ENCODE results near the gene NFATC2IP. TPM values are rescaled to one million over a fixed set of nuclear protein-coding genes. Genes with fewer than 3 reads are reported as not detected.

NFATC2IP gene
- total and polyA plus RNA-seq, 2 of the 13 experiments (the other 11 are each of a cell fraction or from before 2014, with no cell fraction given), result 32.1 to 48.5 TPM

DNA sequence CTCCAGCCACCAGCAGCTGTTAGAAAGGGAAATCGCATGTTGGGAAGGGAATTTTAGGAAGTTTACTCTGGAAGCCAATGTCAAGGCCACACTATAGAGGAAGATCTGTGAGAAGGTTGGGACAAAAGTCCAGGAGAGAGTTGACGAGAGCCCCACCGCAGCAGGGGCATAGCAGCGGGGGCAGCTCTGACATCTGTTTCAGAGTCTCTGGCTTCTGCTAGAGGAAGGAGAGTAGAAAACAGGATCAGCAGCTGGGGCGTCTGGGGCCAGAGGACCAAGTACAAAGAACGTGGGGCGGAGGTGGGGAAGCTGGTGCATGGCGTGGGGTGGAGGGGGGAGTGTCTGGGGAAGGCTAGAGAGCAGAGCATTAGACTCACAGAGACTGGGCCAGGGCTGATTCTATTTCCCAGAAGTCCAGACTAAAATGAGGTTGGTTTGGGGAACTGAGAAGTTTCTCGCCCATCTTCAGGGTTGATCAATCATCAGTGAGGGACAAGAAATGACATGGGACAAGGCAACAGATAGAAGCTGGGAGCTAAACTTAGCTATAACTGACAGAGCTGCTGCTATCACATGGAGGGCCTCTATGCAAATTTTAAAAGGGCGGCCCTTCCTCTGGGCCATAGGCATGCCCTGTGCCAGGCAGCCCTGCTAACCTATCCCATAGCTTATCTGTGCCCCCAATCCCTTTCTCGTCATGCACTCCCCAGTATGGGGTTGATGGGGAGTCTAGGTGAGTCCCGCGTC lies 26.9 kb upstream of the NFATC2IP start (continued):
- TF ChIP-seq ELK4 (CRISPR knock-in tag; IDR thresholded peaks at IDR 0.05; ENCODE audit: borderline replicate concordance) (no peak), ZNF274 (CRISPR knock-in tag; IDR thresholded peaks at IDR 0.05) (no peak), CCDC6 (CRISPR knock-in tag; IDR thresholded peaks at IDR 0.05) (no peak), KMT2A (CRISPR knock-in tag; IDR thresholded peaks at IDR 0.05) (no peak), PCBP1 (IDR thresholded peaks at IDR 0.05; ENCODE audit: borderline replicate concordance, low read depth, low read length) (no peak), ATF1 (CRISPR knock-in tag; IDR thresholded peaks at IDR 0.05) (no peak), ZFX (CRISPR knock-in tag; IDR thresholded peaks at IDR 0.05; ENCODE audit: low read depth) (no peak), MAZ (IDR thresholded peaks at IDR 0.05; ENCODE audit: borderline replicate concordance, low read depth, low read length) (no peak), MAZ (CRISPR knock-in tag; IDR thresholded peaks at IDR 0.05; ENCODE audit: low read depth) (0 out of 2 replicates have a peak, but pooled peaks have one; percentile 16), BCL6 (CRISPR knock-in tag; IDR thresholded peaks at IDR 0.05) (peak; percentile 82), SRSF9 (IDR thresholded peaks at IDR 0.05; ENCODE audit: borderline replicate concordance, insufficient read depth, low read depth, low read length, poor library complexity, severe bottlenecking) (no peak), ARHGAP35 (CRISPR knock-in tag; IDR thresholded peaks at IDR 0.05; ENCODE audit: borderline replicate concordance) (no peak), ZSCAN22 (CRISPR knock-in tag; IDR thresholded peaks at IDR 0.05) (no peak), ZNF292 (CRISPR knock-in tag; IDR thresholded peaks at IDR 0.05; ENCODE audit: borderline replicate concordance, low read depth) (peak; percentile 30; the same call in 1 of the 2 replicates), ESRRA (CRISPR knock-in tag; IDR thresholded peaks at IDR 0.05; ENCODE audit: low read depth) (no peak; the same call in 1 of the 2 replicates), SMYD3 (CRISPR knock-in tag; IDR thresholded peaks at IDR 0.05) (no peak), ZSCAN25 (CRISPR knock-in tag; IDR thresholded peaks at IDR 0.05) (no peak; the same call in 1 of the 2 replicates), CEBPG (CRISPR knock-in tag; IDR thresholded peaks at IDR 0.05) (no peak), BRD4 (CRISPR knock-in tag; IDR thresholded peaks at IDR 0.05) (no peak), KDM1A (CRISPR knock-in tag; IDR thresholded peaks at IDR 0.05) (no peak; the same call in 1 of the 2 replicates), ZNF383 (CRISPR knock-in tag; IDR thresholded peaks at IDR 0.05; ENCODE audit: borderline replicate concordance) (no peak), ZNF335 (CRISPR knock-in tag; IDR thresholded peaks at IDR 0.05) (no peak), TBL1XR1 (IDR thresholded peaks at IDR 0.05; ENCODE audit: borderline replicate concordance, low read length, partially characterized antibody) (peak; percentile 25)
- TF ChIP-seq, protein P1, sequence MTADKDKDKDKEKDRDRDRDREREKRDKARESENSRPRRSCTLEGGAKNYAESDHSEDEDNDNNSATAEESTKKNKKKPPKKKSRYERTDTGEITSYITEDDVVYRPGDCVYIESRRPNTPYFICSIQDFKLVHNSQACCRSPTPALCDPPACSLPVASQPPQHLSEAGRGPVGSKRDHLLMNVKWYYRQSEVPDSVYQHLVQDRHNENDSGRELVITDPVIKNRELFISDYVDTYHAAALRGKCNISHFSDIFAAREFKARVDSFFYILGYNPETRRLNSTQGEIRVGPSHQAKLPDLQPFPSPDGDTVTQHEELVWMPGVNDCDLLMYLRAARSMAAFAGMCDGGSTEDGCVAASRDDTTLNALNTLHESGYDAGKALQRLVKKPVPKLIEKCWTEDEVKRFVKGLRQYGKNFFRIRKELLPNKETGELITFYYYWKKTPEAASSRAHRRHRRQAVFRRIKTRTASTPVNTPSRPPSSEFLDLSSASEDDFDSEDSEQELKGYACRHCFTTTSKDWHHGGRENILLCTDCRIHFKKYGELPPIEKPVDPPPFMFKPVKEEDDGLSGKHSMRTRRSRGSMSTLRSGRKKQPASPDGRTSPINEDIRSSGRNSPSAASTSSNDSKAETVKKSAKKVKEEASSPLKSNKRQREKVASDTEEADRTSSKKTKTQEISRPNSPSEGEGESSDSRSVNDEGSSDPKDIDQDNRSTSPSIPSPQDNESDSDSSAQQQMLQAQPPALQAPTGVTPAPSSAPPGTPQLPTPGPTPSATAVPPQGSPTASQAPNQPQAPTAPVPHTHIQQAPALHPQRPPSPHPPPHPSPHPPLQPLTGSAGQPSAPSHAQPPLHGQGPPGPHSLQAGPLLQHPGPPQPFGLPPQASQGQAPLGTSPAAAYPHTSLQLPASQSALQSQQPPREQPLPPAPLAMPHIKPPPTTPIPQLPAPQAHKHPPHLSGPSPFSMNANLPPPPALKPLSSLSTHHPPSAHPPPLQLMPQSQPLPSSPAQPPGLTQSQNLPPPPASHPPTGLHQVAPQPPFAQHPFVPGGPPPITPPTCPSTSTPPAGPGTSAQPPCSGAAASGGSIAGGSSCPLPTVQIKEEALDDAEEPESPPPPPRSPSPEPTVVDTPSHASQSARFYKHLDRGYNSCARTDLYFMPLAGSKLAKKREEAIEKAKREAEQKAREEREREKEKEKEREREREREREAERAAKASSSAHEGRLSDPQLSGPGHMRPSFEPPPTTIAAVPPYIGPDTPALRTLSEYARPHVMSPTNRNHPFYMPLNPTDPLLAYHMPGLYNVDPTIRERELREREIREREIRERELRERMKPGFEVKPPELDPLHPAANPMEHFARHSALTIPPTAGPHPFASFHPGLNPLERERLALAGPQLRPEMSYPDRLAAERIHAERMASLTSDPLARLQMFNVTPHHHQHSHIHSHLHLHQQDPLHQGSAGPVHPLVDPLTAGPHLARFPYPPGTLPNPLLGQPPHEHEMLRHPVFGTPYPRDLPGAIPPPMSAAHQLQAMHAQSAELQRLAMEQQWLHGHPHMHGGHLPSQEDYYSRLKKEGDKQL (CRISPR knock-in tag; IDR thresholded peaks at IDR 0.05; ENCODE audit: low read depth), result no peak

All from HepG2 (cell line).